ENCODE data around the gene TMEM184B.

GRCh38 chr22:38303974-38304373 is 31.2 kb upstream of the TMEM184B start:
- no peak for TF ChIP-seq CTCF (IDR thresholded peaks at IDR 0.05 in 4 of 5, conservative IDR thresholded peaks at IDR 0.05 in 1 of 5)
- no peak for TF ChIP-seq POLR2A (IDR thresholded peaks at IDR 0.05)

Data from gastrocnemius medialis (tissue), 4 donors.